ENCODE results near the gene LRFN2.

Gene LRFN2

DNA sequence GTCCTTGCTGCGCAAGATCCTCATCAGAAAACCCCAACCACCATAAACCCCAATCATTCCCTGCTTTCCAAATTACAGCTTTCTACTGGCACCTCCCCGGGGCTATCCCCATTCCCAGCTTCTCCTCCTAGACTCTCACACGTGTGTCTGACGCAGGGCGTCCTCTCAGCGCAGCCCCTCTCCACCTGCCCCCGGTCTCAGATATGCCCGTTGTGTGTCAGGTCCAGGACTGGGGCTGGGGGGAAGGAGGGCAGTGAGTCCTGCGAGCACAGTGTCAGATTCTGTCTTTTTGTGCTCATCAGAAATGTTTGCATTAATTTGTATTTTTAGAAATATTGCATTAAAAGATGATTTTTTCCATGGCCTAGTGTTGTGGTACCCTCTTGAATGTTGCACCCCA lies 48.6 kb downstream of the LRFN2 start:
- TF ChIP-seq, protein P1, sequence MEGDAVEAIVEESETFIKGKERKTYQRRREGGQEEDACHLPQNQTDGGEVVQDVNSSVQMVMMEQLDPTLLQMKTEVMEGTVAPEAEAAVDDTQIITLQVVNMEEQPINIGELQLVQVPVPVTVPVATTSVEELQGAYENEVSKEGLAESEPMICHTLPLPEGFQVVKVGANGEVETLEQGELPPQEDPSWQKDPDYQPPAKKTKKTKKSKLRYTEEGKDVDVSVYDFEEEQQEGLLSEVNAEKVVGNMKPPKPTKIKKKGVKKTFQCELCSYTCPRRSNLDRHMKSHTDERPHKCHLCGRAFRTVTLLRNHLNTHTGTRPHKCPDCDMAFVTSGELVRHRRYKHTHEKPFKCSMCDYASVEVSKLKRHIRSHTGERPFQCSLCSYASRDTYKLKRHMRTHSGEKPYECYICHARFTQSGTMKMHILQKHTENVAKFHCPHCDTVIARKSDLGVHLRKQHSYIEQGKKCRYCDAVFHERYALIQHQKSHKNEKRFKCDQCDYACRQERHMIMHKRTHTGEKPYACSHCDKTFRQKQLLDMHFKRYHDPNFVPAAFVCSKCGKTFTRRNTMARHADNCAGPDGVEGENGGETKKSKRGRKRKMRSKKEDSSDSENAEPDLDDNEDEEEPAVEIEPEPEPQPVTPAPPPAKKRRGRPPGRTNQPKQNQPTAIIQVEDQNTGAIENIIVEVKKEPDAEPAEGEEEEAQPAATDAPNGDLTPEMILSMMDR (conservative IDR thresholded peaks at IDR 0.05): no peak
- H3K27ac ChIP-seq: no peak overlapping the region

- H3K27ac ChIP-seq: no peak overlapping the region
- TF ChIP-seq, protein P1 (conservative IDR thresholded peaks at IDR 0.05): no peak
Observed at GRCh38 chr6:40537446-40537845, 49.7 kb downstream of the LRFN2 start.

GRCh38 chr6:40536442-40536841 lies 50.7 kb downstream of the LRFN2 start:
- no peak overlapping the region for H3K27ac ChIP-seq
- TF ChIP-seq, protein P1 (conservative IDR thresholded peaks at IDR 0.05): peak; percentile 32; the same call in 1 of the 2 replicates

DNA sequence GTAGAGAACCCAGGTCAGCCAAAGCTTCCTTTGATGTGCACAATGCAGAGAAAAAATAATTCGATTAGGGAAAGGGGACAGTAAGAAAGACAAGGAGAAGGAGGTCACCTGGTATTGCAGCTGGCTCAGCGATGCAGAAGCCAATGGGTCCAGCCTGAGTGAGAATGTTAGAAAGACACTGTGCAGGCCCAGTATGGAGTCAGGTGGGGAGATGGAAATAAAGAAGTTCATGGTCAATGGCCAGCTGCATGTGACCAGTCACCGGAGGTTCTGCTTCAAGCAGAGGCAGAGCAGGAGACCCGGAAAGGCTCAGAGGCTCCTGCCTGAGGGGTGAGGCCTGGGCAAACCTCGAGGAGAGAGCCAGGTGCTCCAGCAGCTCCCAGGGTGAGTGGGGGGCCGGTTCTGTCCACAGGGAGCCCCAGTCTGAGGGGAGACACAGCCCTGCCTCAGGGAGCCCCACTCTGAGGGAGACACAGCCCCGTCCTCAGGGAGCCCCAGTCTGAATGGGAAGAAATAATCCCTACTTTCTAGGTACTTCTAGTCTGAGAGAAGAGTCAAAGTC lies 51.3 kb downstream of the LRFN2 start:
- TF ChIP-seq, protein P1 (conservative IDR thresholded peaks at IDR 0.05): no peak
- no peak overlapping the region for H3K27ac ChIP-seq

DNA sequence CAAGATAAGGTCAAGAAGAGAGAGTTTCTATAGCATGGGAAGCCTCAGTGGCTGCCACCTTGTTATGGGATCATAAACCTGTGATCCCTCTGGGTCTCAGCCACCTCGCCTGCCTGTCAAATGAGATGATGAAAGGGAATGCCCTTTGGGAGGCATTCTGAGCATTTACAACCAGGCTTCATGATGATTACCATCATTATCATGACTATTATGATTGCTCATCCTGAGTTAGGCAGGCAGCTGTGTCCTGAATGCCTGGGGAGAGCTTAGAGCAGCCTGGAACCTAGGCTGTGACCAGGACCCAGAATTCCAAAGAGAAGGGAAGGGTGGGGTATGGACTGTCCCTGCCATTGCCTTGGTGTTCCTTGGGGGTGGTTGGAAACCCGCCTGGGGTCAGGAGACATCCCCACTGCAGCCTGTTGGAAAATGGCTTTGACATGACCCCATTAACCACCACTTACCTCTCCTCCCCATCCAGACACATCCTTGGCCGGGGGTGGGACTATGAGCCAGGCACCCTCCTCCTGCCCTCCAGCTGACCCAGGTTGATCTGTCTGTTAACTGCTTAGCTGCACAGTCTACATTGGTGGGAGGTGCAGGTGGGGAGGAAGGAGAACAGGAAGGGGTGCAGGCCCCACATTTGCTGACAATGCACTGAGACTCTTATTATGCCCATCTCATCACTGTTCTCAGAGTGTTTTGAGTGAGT lies 51.9 kb downstream of the LRFN2 start:
- TF ChIP-seq, protein P1 (conservative IDR thresholded peaks at IDR 0.05): no peak
- no peak overlapping the region for H3K27ac ChIP-seq

DNA sequence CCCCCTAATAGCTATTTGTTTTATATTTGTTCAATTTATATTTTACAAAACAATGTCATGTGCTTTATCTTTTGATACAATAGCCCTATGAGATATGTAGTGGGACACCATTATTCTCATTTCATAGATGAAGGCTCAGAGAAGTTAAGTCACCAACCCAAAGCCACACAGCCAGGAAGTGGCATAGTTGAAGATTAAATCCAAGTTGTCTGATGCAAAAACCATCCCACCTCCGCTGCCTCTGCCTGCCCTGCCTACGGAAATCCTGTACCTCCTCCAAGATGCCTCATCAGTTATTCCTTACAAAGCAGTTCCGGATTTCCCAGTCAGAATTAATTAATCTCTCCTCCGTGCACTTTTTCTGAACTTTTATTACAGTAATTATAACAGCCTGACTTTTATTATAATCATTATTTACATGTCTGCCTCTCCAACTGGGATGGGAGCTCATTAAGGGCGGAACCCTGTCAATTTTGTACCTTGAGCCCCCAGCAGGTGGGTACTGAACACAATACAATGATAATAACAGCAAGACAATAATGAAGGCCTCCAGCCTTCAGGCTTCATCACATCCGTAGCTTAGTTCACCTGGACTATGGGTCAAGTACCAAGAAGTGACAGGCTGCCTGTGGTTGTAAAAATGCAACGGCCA lies 54.7 kb downstream of the LRFN2 start:
- TF ChIP-seq, protein P1 (conservative IDR thresholded peaks at IDR 0.05): no peak
- no peak overlapping the region for H3K27ac ChIP-seq

- no peak overlapping the region for H3K27ac ChIP-seq
- TF ChIP-seq, protein P1 (conservative IDR thresholded peaks at IDR 0.05): no peak
Observed at GRCh38 chr6:40529919-40530318, 57.2 kb downstream of the LRFN2 start.
